SH-SY5Y (cell line): ENCODE measurements around the gene FZD10.

Experiments
- GATA2 ChIP-seq: IDR thresholded peaks from 2 replicates; pipeline ENCODE4 v1.6.1; 2011; ENCODE audit warnings: mild to moderate bottlenecking, low read depth, low read length
- GATA3 ChIP-seq: IDR thresholded peaks from 2 replicates; pipeline ENCODE4 v1.6.1; 2011; ENCODE audit warnings: low read depth, mild to moderate bottlenecking, low read length, moderate library complexity

- TF ChIP-seq GATA3 (no peak), GATA2 (no peak)
Measured at GRCh38 chr12:130195776-130196175, 33.5 kb downstream of the FZD10 start.
